Measurements from ENCODE around the gene KLHL29. TPM values are rescaled to one million over a fixed set of nuclear protein-coding genes. Genes with fewer than 3 reads are reported as not detected.

KLHL29 gene
- total RNA-seq, 1 donor from 2014 or later: 3.8 TPM

- Mint-ChIP-seq H3K36me3 (ENCODE audit: low read depth) (no peaks in the 10 kb centered on the region), H3K4me3 (no peak overlapping the region), H3K4me1 (peaks cover 16% of the 10 kb centered on the region), H3K27ac (no peak overlapping the region), H3K27me3 (peaks cover 5% of the 10 kb centered on the region), H3K9me3 (no peaks in the 10 kb centered on the region)
- DNase-seq: no peak
- intact Hi-C loops (cut with micrococcal nuclease): no loop called here
Measured at GRCh38 chr2:23526835-23527790, 142.1 kb downstream of the KLHL29 start.

GRCh38 chr2:23528171-23528570 lies 143.2 kb downstream of the KLHL29 start:
- Mint-ChIP-seq H3K9me3 (no peaks in the 10 kb centered on the region), H3K4me1 (peaks cover 27% of the 10 kb centered on the region), H3K4me3 (no peak overlapping the region), H3K27me3 (peaks cover 5% of the 10 kb centered on the region), H3K36me3 (ENCODE audit: low read depth) (no peaks in the 10 kb centered on the region), H3K27ac (no peak overlapping the region)
- no peak for DNase-seq
- intact Hi-C loops (cut with micrococcal nuclease): no loop called here

DNA sequence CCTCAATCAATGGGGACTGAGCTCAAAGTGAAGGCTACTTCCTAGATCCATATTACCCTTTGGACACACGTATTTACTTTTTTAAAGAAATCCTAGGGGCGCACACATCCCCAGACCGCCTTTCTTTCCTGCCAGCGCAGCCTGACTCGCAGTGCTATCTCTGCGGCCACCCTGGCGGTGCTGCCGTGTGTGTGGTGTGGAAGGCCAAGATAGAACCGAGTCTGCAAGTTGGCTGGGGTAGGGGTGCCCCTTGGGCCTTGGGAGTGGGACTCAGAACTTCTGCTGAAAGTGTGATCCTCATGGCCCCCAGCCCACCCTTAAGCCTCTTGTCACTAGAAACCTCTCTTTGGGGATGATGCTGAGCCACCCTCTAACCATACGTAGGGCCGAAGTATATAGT lies 143.7 kb downstream of the KLHL29 start:
- H3K9me3 Mint-ChIP-seq: no peaks in the 10 kb centered on the region
- H3K36me3 Mint-ChIP-seq (ENCODE audit: low read depth): no peaks in the 10 kb centered on the region
- DNase-seq: no peak
- peaks cover 31% of the 10 kb centered on the region for H3K4me1 Mint-ChIP-seq
- H3K4me3 Mint-ChIP-seq: no peak overlapping the region
- H3K27me3 Mint-ChIP-seq: peaks cover 4% of the 10 kb centered on the region
- intact Hi-C loops (cut with micrococcal nuclease): no loop called here
- H3K27ac Mint-ChIP-seq: no peak overlapping the region

GRCh38 chr2:23529659-23530058 lies 144.7 kb downstream of the KLHL29 start:
- intact Hi-C loops (cut with micrococcal nuclease): no loop called here
- no peak overlapping the region for H3K27ac Mint-ChIP-seq
- H3K36me3 Mint-ChIP-seq (ENCODE audit: low read depth): no peaks in the 10 kb centered on the region
- no peak for DNase-seq
- H3K9me3 Mint-ChIP-seq: no peaks in the 10 kb centered on the region
- H3K27me3 Mint-ChIP-seq: peaks cover 2% of the 10 kb centered on the region
- peaks cover 36% of the 10 kb centered on the region for H3K4me1 Mint-ChIP-seq
- no peak overlapping the region for H3K4me3 Mint-ChIP-seq

- no peak overlapping the region for H3K4me3 Mint-ChIP-seq
- intact Hi-C loops (cut with micrococcal nuclease): no loop called here
Measured at GRCh38 chr2:23530206-23530908, 145.4 kb downstream of the KLHL29 start.

DNA sequence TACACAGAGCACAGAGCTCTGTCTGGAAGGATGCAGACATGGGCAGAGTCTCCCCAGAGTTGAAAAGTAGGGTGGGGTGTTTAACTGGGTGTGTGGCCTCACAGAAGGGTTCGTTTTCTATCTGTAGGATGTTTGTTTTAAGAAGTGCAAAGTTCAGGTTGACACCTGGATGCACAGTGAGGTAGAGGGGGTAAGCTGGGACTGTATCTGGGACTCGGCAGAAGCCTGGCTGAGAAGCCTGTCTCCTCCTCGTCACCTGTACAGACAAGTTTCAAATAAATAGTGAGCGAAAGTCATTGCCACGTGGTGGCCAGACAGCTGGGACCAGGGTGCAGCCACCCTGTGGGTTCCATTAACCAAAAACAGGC lies 145.9 kb downstream of the KLHL29 start:
- Mint-ChIP-seq H3K36me3 (ENCODE audit: low read depth) (no peaks in the 10 kb centered on the region), H3K27ac (no peak overlapping the region), H3K4me3 (no peak overlapping the region), H3K27me3 (no peaks in the 10 kb centered on the region), H3K4me1 (peaks cover 43% of the 10 kb centered on the region), H3K9me3 (no peaks in the 10 kb centered on the region)
- no peak for DNase-seq
- intact Hi-C loops (cut with micrococcal nuclease): no loop called here

More at GRCh38 chr2:23530206-23530908, 145.4 kb downstream of the KLHL29 start:
- no peaks in the 10 kb centered on the region for H3K36me3 Mint-ChIP-seq (ENCODE audit: low read depth)
- H3K4me1 Mint-ChIP-seq: peaks cover 41% of the 10 kb centered on the region
- H3K27me3 Mint-ChIP-seq: no peaks in the 10 kb centered on the region
- H3K9me3 Mint-ChIP-seq: no peaks in the 10 kb centered on the region
- H3K27ac Mint-ChIP-seq: no peak overlapping the region
- DNase-seq: no peak

- no peaks in the 10 kb centered on the region for H3K36me3 Mint-ChIP-seq (ENCODE audit: low read depth)
- H3K4me1 Mint-ChIP-seq: peaks cover 39% of the 10 kb centered on the region
- H3K27ac Mint-ChIP-seq: no peak overlapping the region
- no peaks in the 10 kb centered on the region for H3K9me3 Mint-ChIP-seq
- DNase-seq: no peak
- intact Hi-C loops (cut with micrococcal nuclease): no loop called here
- H3K27me3 Mint-ChIP-seq: no peaks in the 10 kb centered on the region
- H3K4me3 Mint-ChIP-seq: no peak overlapping the region
Measured at GRCh38 chr2:23531280-23531679, 146.3 kb downstream of the KLHL29 start.

- H3K4me1 Mint-ChIP-seq: peaks cover 38% of the 10 kb centered on the region
- no peaks in the 10 kb centered on the region for H3K27me3 Mint-ChIP-seq
- no peak overlapping the region for H3K27ac Mint-ChIP-seq
- H3K36me3 Mint-ChIP-seq (ENCODE audit: low read depth): no peaks in the 10 kb centered on the region
- DNase-seq: no peak
- peak overlapping the region; percentile 85 for H3K4me3 Mint-ChIP-seq
- no peaks in the 10 kb centered on the region for H3K9me3 Mint-ChIP-seq
- intact Hi-C loops (cut with micrococcal nuclease): loop anchor here (1.0 to 2.0 kb wide), 3 partner anchors 35 to 145 kb away; no protein-coding TSS in a partner anchor
Measured at GRCh38 chr2:23531881-23532280, 146.9 kb downstream of the KLHL29 start.

GRCh38 chr2:23532391-23533337 lies 147.7 kb downstream of the KLHL29 start:
- intact Hi-C loops (cut with micrococcal nuclease): loop anchor here (1.0 to 2.0 kb wide), 3 partner anchors 36 to 146 kb away; no protein-coding TSS in a partner anchor
- DNase-seq: peak; percentile 85
- Mint-ChIP-seq H3K4me1 (peaks cover 38% of the 10 kb centered on the region), H3K36me3 (ENCODE audit: low read depth) (no peaks in the 10 kb centered on the region), H3K9me3 (no peaks in the 10 kb centered on the region), H3K4me3 (peak overlapping the region; percentile 85), H3K27me3 (no peaks in the 10 kb centered on the region), H3K27ac (peak overlapping the region; percentile 94)

GRCh38 chr2:23533338-23533695 lies 148.3 kb downstream of the KLHL29 start:
- Mint-ChIP-seq H3K4me1 (peaks cover 39% of the 10 kb centered on the region), H3K27ac (no peak overlapping the region), H3K27me3 (no peaks in the 10 kb centered on the region), H3K4me3 (peak overlapping the region; percentile 85), H3K9me3 (no peaks in the 10 kb centered on the region), H3K36me3 (ENCODE audit: low read depth) (no peaks in the 10 kb centered on the region)
- no peak for DNase-seq
- intact Hi-C loops (cut with micrococcal nuclease): loop anchor here (2.0 kb wide), 2 partner anchors 37 to 147 kb away; no protein-coding TSS in a partner anchor

- intact Hi-C loops (cut with micrococcal nuclease): no loop called here
- Mint-ChIP-seq H3K9me3 (no peaks in the 10 kb centered on the region), H3K27ac (no peak overlapping the region), H3K4me1 (peaks cover 41% of the 10 kb centered on the region), H3K36me3 (ENCODE audit: low read depth) (no peaks in the 10 kb centered on the region), H3K4me3 (no peak overlapping the region), H3K27me3 (no peaks in the 10 kb centered on the region)
- DNase-seq: no peak
Measured at GRCh38 chr2:23534771-23535170, 149.8 kb downstream of the KLHL29 start.

GRCh38 chr2:23536326-23536725 lies 151.3 kb downstream of the KLHL29 start:
- no peaks in the 10 kb centered on the region for H3K27me3 Mint-ChIP-seq
- no peaks in the 10 kb centered on the region for H3K36me3 Mint-ChIP-seq (ENCODE audit: low read depth)
- intact Hi-C loops (cut with micrococcal nuclease): no loop called here
- H3K27ac Mint-ChIP-seq: no peak overlapping the region
- no peak overlapping the region for H3K4me3 Mint-ChIP-seq
- peaks cover 39% of the 10 kb centered on the region for H3K4me1 Mint-ChIP-seq
- no peak for DNase-seq
- no peaks in the 10 kb centered on the region for H3K9me3 Mint-ChIP-seq

- Mint-ChIP-seq H3K4me1 (peaks cover 24% of the 10 kb centered on the region), H3K27ac (no peak overlapping the region), H3K27me3 (no peaks in the 10 kb centered on the region), H3K4me3 (no peak overlapping the region), H3K9me3 (no peaks in the 10 kb centered on the region), H3K36me3 (ENCODE audit: low read depth) (no peaks in the 10 kb centered on the region)
- no peak for DNase-seq
- intact Hi-C loops (cut with micrococcal nuclease): no loop called here
Measured at GRCh38 chr2:23537991-23538390, 153.0 kb downstream of the KLHL29 start.

Measured in activated CD4-positive, alpha-beta T cell treated with anti-CD3 and anti-CD28 coated beads, Interleukin-2, amount 10 ng/mL, durations not matched to agents 24 days and 14 days (primary cell).